HCT116 (cell line): ENCODE results near the gene ATP11B. TPM values are rescaled to one million over a fixed set of nuclear protein-coding genes. Genes with fewer than 3 reads are reported as not detected.

Experiments used
- ATAC-seq: fragments of 200-7000 bp; cut with Tn5 transposase; 2 replicates; pipeline ENCODE4 v1.9.1; 2020; ENCODE audit warnings: mild to moderate bottlenecking, moderate library complexity
- BruUV-seq: library from RNA; stranded (reverse); fragments of 400-500 nt; replicated peaks from 2 replicates; lab custom pipeline; 2021; lab: Mats Ljungman, UMichigan
- CTCF ChIA-PET: fragments of 300-600 bp; sonication (Branson Sonifier 250); formaldehyde crosslinking; loops from one replicate; lab custom pipeline; 2021; ENCODE audit warnings: antibody characterized with exemption; lab: Charles Lee
- POLR2A ChIA-PET: fragments of 300-600, 350-600 bp; sonication (Branson Sonifier 250); formaldehyde crosslinking; loops from one replicate; lab custom pipeline; 2021; ENCODE audit warnings: antibody characterized with exemption; lab: Charles Lee
- RAD21 ChIA-PET, 2 experiments: fragments of 300-600 bp; sonication (Branson Sonifier 250); formaldehyde crosslinking; loops; one replicate each; lab custom pipeline; 2023; ENCODE audit warnings: low total read pairs in 2 of 2; ENCODE audit not compliant: uncharacterized antibody in 2 of 2, unreplicated experiment in 2 of 2, low non-redundant PET in 1 of 2; lab: Charles Lee
- DNase-seq: peaks from one replicate; pipeline ENCODE4 v3.0.0-alpha.2; 2010; ENCODE audit warnings: low read depth, low spot score
- H2AFZ ChIP-seq: fragments of 200-600 bp; shearing (Covaris generic), sonication (generic); 2 replicates; pipeline ENCODE4 v1.6.1; 2017; ENCODE audit warnings: low read depth, mixed run types, mixed read lengths, antibody characterized with exemption, low read length; ENCODE audit not compliant: poor library complexity, severe bottlenecking
- H3K27ac ChIP-seq: 2 replicates; pipeline ENCODE4 v1.5.1; 2012; ENCODE audit warnings: low read depth, low read length
- H3K27me3 ChIP-seq: fragments of 200-600 bp; sonication (generic); 2 replicates; pipeline ENCODE4 v1.6.1; 2016; ENCODE audit warnings: mixed run types, low read length, mixed read lengths; ENCODE audit not compliant: insufficient read depth
- H3K36me3 ChIP-seq, 2 experiments: fragments of 200-500 bp in 1 of 2; fragments of 200-600 bp in 1 of 2; sonication (Bioruptor generic) in 1 of 2; sonication (generic) in 1 of 2; 2 replicates each; pipeline versions ENCODE4 v1.5.1 to v1.6.1; 2014 to 2016; ENCODE audit warnings: low read length in 2 of 2, inconsistent platforms in 1 of 2, mixed read lengths in 1 of 2, mixed run types in 1 of 2; ENCODE audit not compliant: insufficient read depth in 2 of 2, control insufficient read depth in 1 of 2
- H3K4me1 ChIP-seq, 2 experiments: fragments of 200-600 bp in 1 of 2; sonication (generic) in 1 of 2; 2 replicates each; pipeline versions ENCODE4 v1.5.1 to v1.6.1; 2012 to 2017; ENCODE audit warnings: low read length in 2 of 2, inconsistent platforms in 1 of 2, mild to moderate bottlenecking in 1 of 2, mixed read lengths in 1 of 2, mixed run types in 1 of 2, moderate library complexity in 1 of 2; ENCODE audit not compliant: insufficient read depth in 2 of 2, control insufficient read depth in 1 of 2
- H3K4me2 ChIP-seq: fragments of 200-600 bp; sonication (generic); 2 replicates; pipeline ENCODE4 v1.6.1; 2017; ENCODE audit warnings: mixed run types, low read length, mixed read lengths
- H3K4me3 ChIP-seq, 2 experiments: fragments of 200-600 bp in 1 of 2; sonication (generic) in 1 of 2; replicated peaks in 1 of 2; 2 replicates each; pipeline ENCODE4 v1.5.1; 2011 to 2016; ENCODE audit warnings: low read length in 2 of 2, control low read depth in 1 of 2, low read depth in 1 of 2, mild to moderate bottlenecking in 1 of 2, mixed read lengths in 1 of 2, mixed run types in 1 of 2
- H3K79me2 ChIP-seq: fragments of 200-600 bp; sonication (generic); 2 replicates; pipeline ENCODE4 v1.6.1; 2017; ENCODE audit warnings: mild to moderate bottlenecking, mixed run types, low read length, moderate library complexity, mixed read lengths; ENCODE audit not compliant: insufficient read depth
- H3K9ac ChIP-seq: fragments of 200-600 bp; sonication (generic); 2 replicates; pipeline ENCODE4 v1.6.1; 2016; ENCODE audit warnings: low read length, mixed read lengths
- H3K9me2 ChIP-seq: fragments of 200-600 bp; sonication (generic), shearing (Covaris generic); 2 replicates; pipeline ENCODE4 v1.6.1; 2017; ENCODE audit warnings: mixed run types, mild to moderate bottlenecking, moderate library complexity; ENCODE audit not compliant: insufficient read depth
- H3K9me3 ChIP-seq, 2 experiments: fragments of 200-500 bp in 1 of 2; fragments of 200-600 bp in 1 of 2; sonication (Bioruptor generic) in 1 of 2; sonication (generic) in 1 of 2; 2 replicates each; pipeline ENCODE4 v1.6.1; 2014 to 2017; ENCODE audit warnings: low read length in 2 of 2, mixed read lengths in 2 of 2, inconsistent platforms in 1 of 2, low read depth in 1 of 2, mild to moderate bottlenecking in 1 of 2, mixed run types in 1 of 2, moderate library complexity in 1 of 2; ENCODE audit not compliant: control insufficient read depth in 1 of 2, insufficient read depth in 1 of 2
- H4K20me1 ChIP-seq: fragments of 200-600 bp; sonication (generic), shearing (Covaris generic); 2 replicates; pipeline ENCODE4 v1.6.1; 2017; ENCODE audit warnings: mixed run types, mild to moderate bottlenecking, moderate library complexity; ENCODE audit not compliant: insufficient read depth
- CBX3 ChIP-seq: IDR thresholded peaks from 2 replicates; pipeline ENCODE4 v1.6.1; 2012; ENCODE audit warnings: low read depth
- CEBPB ChIP-seq: IDR thresholded peaks from 2 replicates; pipeline ENCODE4 v1.6.1; 2012; ENCODE audit warnings: low read depth
- EGR1 ChIP-seq: IDR thresholded peaks from 2 replicates; pipeline ENCODE4 v1.6.1; 2012; ENCODE audit warnings: low read depth
- ELF1 ChIP-seq: IDR thresholded peaks from 2 replicates; pipeline ENCODE4 v1.6.1; 2012; ENCODE audit warnings: low read depth, borderline replicate concordance
- EZH2 ChIP-seq: fragments of 200-600 bp; sonication (generic); IDR thresholded peaks from 2 replicates; pipeline ENCODE4 v1.6.1; 2017; ENCODE audit warnings: antibody characterized with exemption, mixed run types
- EZH2phosphoT487 ChIP-seq: fragments of 200-600 bp; IDR thresholded peaks from 2 replicates; pipeline ENCODE4 v1.6.1; 2018; ENCODE audit warnings: antibody characterized with exemption, borderline replicate concordance
- JUND ChIP-seq: IDR thresholded peaks from 2 replicates; pipeline ENCODE4 v1.6.1; 2012
- POLR2A ChIP-seq: IDR thresholded peaks from 2 replicates; pipeline ENCODE4 v1.7.0; 2011; ENCODE audit warnings: borderline replicate concordance; ENCODE audit not compliant: insufficient read depth, insufficient read length; ENCODE audit errors: extremely low read depth
- POLR2AphosphoS5 ChIP-seq: IDR thresholded peaks from 2 replicates; pipeline ENCODE4 v1.6.1; 2011; ENCODE audit warnings: mild to moderate bottlenecking, low read depth, low read length, moderate library complexity
- RAD21 ChIP-seq: IDR thresholded peaks from 2 replicates; pipeline ENCODE4 v1.6.1; 2012; ENCODE audit warnings: low read depth, mild to moderate bottlenecking
- SIN3A ChIP-seq: IDR thresholded peaks from 2 replicates; pipeline ENCODE4 v1.6.1; 2012; ENCODE audit warnings: low read depth
- SP1 ChIP-seq: IDR thresholded peaks from 2 replicates; pipeline ENCODE4 v1.6.1; 2012; ENCODE audit warnings: low read depth
- SRF ChIP-seq: IDR thresholded peaks from 2 replicates; pipeline ENCODE4 v1.6.1; 2012; ENCODE audit warnings: low read depth
- ZFX ChIP-seq: fragments of 450-650 bp; IDR thresholded peaks from 2 replicates; pipeline ENCODE4 v1.6.1; 2017
- intact Hi-C: fragments of 100-400 bp; cut with micrococcal nuclease; formaldehyde crosslinking; loops from 2 replicates; pipeline ENCODE4 v1.10.0; 2022
- total RNA-seq: library from RNA; stranded (reverse); gene quantifications from one replicate; pipeline ENCODE4 v1.2.1, GENCODE V29; 2021; ENCODE audit not compliant: unreplicated experiment
- TF ChIP-seq, protein P1 (sequence below): IDR thresholded peaks from 2 replicates; pipeline ENCODE4 v1.6.1; 2011; ENCODE audit warnings: mild to moderate bottlenecking, low read length, moderate library complexity; ENCODE audit not compliant: insufficient replicate concordance; ENCODE audit errors: extremely low read depth
- TF ChIP-seq, protein P2 (sequence below): IDR thresholded peaks from 2 replicates; pipeline ENCODE4 v1.6.1; 2012
- TF ChIP-seq, protein P3 (sequence below): IDR thresholded peaks from 2 replicates; pipeline ENCODE4 v1.6.1; 2012; ENCODE audit warnings: low read depth

ATP11B gene
- total RNA-seq, 1 experiment from 2014 or later = 53.0 TPM

DNA sequence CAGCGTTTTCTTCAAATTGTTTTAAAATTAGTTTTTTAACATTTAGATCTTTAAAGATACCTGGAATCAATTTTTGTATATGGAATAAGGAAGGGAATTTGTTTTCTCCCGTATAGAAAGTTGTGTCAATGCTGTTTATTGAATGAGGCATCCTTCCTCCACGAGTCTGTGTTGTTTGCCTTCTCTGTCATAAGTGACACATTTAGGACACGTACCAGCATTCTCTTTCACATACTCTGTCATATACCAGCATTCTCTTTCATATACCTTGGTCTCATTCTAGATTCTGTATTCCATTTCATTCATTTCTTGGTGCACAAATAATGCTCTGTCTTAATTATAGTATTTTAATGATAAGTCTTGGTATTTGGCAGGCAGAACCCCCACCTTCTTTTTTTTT is 10.3 kb downstream of the ATP11B start:
- Histone ChIP-seq H3K4me2 (no peak overlapping the region), H2AFZ (no peak overlapping the region), H3K27me3 (no peaks in the 10 kb centered on the region), H3K9ac (no peak overlapping the region), H3K4me3 (no peak overlapping the region), H3K27ac (no peak overlapping the region), H3K9me3 (no peaks in the 10 kb centered on the region), H4K20me1 (no peaks in the 10 kb centered on the region), H3K4me1 (no peaks in the 10 kb centered on the region), H3K36me3 (no peaks in the 10 kb centered on the region), H3K79me2 (peaks cover 68% of the 10 kb centered on the region), H3K9me2 (no peaks in the 10 kb centered on the region)
- ATAC-seq = no peak
- intact Hi-C loops = no loop called here
- BruUV-seq = no TSS peak
- ChIA-PET CTCF (no interaction called here), POLR2A (no interaction called here), RAD21 (no interaction called here)
- TF ChIP-seq, protein P1, sequence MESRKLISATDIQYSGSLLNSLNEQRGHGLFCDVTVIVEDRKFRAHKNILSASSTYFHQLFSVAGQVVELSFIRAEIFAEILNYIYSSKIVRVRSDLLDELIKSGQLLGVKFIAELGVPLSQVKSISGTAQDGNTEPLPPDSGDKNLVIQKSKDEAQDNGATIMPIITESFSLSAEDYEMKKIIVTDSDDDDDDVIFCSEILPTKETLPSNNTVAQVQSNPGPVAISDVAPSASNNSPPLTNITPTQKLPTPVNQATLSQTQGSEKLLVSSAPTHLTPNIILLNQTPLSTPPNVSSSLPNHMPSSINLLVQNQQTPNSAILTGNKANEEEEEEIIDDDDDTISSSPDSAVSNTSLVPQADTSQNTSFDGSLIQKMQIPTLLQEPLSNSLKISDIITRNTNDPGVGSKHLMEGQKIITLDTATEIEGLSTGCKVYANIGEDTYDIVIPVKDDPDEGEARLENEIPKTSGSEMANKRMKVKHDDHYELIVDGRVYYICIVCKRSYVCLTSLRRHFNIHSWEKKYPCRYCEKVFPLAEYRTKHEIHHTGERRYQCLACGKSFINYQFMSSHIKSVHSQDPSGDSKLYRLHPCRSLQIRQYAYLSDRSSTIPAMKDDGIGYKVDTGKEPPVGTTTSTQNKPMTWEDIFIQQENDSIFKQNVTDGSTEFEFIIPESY = no peak
- TF ChIP-seq EZH2phosphoT487 (no peak), JUND (no peak), POLR2A (no peak), SIN3A (no peak), ZFX (no peak), SRF (no peak), POLR2AphosphoS5 (no peak), EZH2 (no peak), EGR1 (no peak), SP1 (no peak), CBX3 (no peak), RAD21 (no peak), ELF1 (no peak), CEBPB (no peak)
- TF ChIP-seq, protein P2, sequence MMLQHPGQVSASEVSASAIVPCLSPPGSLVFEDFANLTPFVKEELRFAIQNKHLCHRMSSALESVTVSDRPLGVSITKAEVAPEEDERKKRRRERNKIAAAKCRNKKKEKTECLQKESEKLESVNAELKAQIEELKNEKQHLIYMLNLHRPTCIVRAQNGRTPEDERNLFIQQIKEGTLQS = no peak
- TF ChIP-seq, protein P3, sequence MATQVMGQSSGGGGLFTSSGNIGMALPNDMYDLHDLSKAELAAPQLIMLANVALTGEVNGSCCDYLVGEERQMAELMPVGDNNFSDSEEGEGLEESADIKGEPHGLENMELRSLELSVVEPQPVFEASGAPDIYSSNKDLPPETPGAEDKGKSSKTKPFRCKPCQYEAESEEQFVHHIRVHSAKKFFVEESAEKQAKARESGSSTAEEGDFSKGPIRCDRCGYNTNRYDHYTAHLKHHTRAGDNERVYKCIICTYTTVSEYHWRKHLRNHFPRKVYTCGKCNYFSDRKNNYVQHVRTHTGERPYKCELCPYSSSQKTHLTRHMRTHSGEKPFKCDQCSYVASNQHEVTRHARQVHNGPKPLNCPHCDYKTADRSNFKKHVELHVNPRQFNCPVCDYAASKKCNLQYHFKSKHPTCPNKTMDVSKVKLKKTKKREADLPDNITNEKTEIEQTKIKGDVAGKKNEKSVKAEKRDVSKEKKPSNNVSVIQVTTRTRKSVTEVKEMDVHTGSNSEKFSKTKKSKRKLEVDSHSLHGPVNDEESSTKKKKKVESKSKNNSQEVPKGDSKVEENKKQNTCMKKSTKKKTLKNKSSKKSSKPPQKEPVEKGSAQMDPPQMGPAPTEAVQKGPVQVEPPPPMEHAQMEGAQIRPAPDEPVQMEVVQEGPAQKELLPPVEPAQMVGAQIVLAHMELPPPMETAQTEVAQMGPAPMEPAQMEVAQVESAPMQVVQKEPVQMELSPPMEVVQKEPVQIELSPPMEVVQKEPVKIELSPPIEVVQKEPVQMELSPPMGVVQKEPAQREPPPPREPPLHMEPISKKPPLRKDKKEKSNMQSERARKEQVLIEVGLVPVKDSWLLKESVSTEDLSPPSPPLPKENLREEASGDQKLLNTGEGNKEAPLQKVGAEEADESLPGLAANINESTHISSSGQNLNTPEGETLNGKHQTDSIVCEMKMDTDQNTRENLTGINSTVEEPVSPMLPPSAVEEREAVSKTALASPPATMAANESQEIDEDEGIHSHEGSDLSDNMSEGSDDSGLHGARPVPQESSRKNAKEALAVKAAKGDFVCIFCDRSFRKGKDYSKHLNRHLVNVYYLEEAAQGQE = no peak
- DNase-seq = no peak
